HepG2 (cell line): ENCODE data around the gene PCGF2. TPM values are rescaled to one million over a fixed set of nuclear protein-coding genes. Genes with fewer than 3 reads are reported as not detected.

Source experiments
- BRCA1 ChIP-seq: sonication (generic); formaldehyde crosslinking; IDR thresholded peaks from 2 replicates; pipeline ENCODE4 v1.4.0; 2020; ENCODE audit warnings: missing genetic modification reagents
- DZIP1 ChIP-seq: sonication (generic); formaldehyde crosslinking; IDR thresholded peaks from 2 replicates; pipeline ENCODE4 v1.5.0; 2020; ENCODE audit warnings: mild to moderate bottlenecking, missing genetic modification reagents
- HMG20A ChIP-seq: IDR thresholded peaks from 2 replicates; pipeline ENCODE4 v1.6.1; 2016; ENCODE audit warnings: borderline replicate concordance
- MED1 ChIP-seq: sonication (generic); formaldehyde crosslinking; IDR thresholded peaks from 2 replicates; pipeline ENCODE4 v1.4.0; 2020; ENCODE audit warnings: missing genetic modification reagents
- NFAT5 ChIP-seq: sonication (generic); formaldehyde crosslinking; IDR thresholded peaks from 2 replicates; pipeline ENCODE4 v1.4.0; 2020; ENCODE audit warnings: missing genetic modification reagents
- NFKB2 ChIP-seq: sonication (generic); formaldehyde crosslinking; IDR thresholded peaks from 2 replicates; pipeline ENCODE4 v1.4.0; 2020; ENCODE audit warnings: missing genetic modification reagents, borderline replicate concordance
- NFYC ChIP-seq: IDR thresholded peaks from 2 replicates; pipeline ENCODE4 v1.6.1; 2016; ENCODE audit warnings: missing genetic modification reagents, missing compliant biosample characterization
- ZBTB1 ChIP-seq: sonication (generic); formaldehyde crosslinking; IDR thresholded peaks from 2 replicates; pipeline ENCODE4 v1.4.0; 2020; ENCODE audit warnings: missing genetic modification reagents, borderline replicate concordance
- ZNF136 ChIP-seq: sonication (generic); formaldehyde crosslinking; IDR thresholded peaks from 2 replicates; pipeline ENCODE4 v1.8.1; 2022; ENCODE audit warnings: low read depth, mild to moderate bottlenecking, moderate library complexity, missing genetic modification reagents
- ZNF660 ChIP-seq: sonication (generic); formaldehyde crosslinking; IDR thresholded peaks from 2 replicates; pipeline ENCODE4 v1.5.1; 2020; ENCODE audit warnings: mild to moderate bottlenecking, low read depth, missing genetic modification reagents, borderline replicate concordance
- ZNF772 ChIP-seq: sonication (generic); formaldehyde crosslinking; IDR thresholded peaks from 2 replicates; pipeline ENCODE4 v1.5.0; 2020; ENCODE audit warnings: mild to moderate bottlenecking, missing genetic modification reagents
- ZNF891 ChIP-seq: sonication (generic); formaldehyde crosslinking; IDR thresholded peaks from 2 replicates; pipeline ENCODE4 v1.5.0; 2020; ENCODE audit warnings: mild to moderate bottlenecking, missing genetic modification reagents
- polyA plus RNA-seq, 8 experiments: library from polyadenylated mRNA; depleted of rRNA in 3 of 8; stranded (reverse) in 7 of 8; unstranded in 1 of 8; fragments of >200 nt; fragmentation: Illumina TruSeq in 4 of 8; extraction: Trizol in 4 of 8; gene quantifications; 2 replicates each; pipeline versions ENCODE4 v1.2.1 to v1.2.3, GENCODE V29; 2011 to 2016; ENCODE audit warnings: low read depth in 4 of 8, missing spikeins in 1 of 8, mixed read lengths in 1 of 8; ENCODE audit not compliant: insufficient read depth in 1 of 8
- total RNA-seq, 5 experiments: library from RNA; depleted of rRNA; stranded (reverse); fragments of >200 nt; fragmentation: Illumina TruSeq; extraction: Trizol; gene quantifications; 2 replicates each; pipeline ENCODE4 v1.2.3, GENCODE V29; 2016; ENCODE audit warnings: low read depth in 1 of 5
- TF ChIP-seq, protein P1 (sequence below): sonication (generic); formaldehyde crosslinking; IDR thresholded peaks from 2 replicates; pipeline ENCODE4 v1.4.0; 2020; ENCODE audit warnings: mild to moderate bottlenecking, missing genetic modification reagents
- TF ChIP-seq, protein P2 (sequence below): sonication (generic); formaldehyde crosslinking; conservative IDR thresholded peaks from 2 replicates; pipeline ENCODE4 v1.8.0; 2022; ENCODE audit warnings: mild to moderate bottlenecking, moderate library complexity, missing genetic modification reagents
- TF ChIP-seq, protein P3 (sequence below): sonication (generic); formaldehyde crosslinking; IDR thresholded peaks from 2 replicates; pipeline ENCODE4 v1.8.0; 2022; ENCODE audit warnings: missing genetic modification reagents, mild to moderate bottlenecking, moderate library complexity, borderline replicate concordance

The PCGF2 gene
- total and polyA plus RNA-seq, 2 of the 13 experiments (the other 11 are each of a cell fraction or from before 2014, with no cell fraction given) = 11.6 to 29.4 TPM

- no peak for TF ChIP-seq NFAT5
- peak; percentile 92; the same call in 1 of the 2 replicates for TF ChIP-seq NFKB2 (CRISPR knock-in tag)
- TF ChIP-seq, protein P1, sequence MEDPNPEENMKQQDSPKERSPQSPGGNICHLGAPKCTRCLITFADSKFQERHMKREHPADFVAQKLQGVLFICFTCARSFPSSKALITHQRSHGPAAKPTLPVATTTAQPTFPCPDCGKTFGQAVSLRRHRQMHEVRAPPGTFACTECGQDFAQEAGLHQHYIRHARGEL (CRISPR knock-in tag) = peak; percentile 93
- TF ChIP-seq ZNF891 (CRISPR knock-in tag) = peak; percentile 88
- peak; percentile 88; the same call in 1 of the 2 replicates for TF ChIP-seq DZIP1 (CRISPR knock-in tag)
- peak; percentile 46 for TF ChIP-seq NFYC (CRISPR knock-in tag)
- TF ChIP-seq, protein P2, sequence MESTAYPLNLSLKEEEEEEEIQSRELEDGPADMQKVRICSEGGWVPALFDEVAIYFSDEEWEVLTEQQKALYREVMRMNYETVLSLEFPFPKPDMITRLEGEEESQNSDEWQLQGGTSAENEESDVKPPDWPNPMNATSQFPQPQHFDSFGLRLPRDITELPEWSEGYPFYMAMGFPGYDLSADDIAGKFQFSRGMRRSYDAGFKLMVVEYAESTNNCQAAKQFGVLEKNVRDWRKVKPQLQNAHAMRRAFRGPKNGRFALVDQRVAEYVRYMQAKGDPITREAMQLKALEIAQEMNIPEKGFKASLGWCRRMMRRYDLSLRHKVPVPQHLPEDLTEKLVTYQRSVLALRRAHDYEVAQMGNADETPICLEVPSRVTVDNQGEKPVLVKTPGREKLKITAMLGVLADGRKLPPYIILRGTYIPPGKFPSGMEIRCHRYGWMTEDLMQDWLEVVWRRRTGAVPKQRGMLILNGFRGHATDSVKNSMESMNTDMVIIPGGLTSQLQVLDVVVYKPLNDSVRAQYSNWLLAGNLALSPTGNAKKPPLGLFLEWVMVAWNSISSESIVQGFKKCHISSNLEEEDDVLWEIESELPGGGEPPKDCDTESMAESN (CRISPR knock-in tag) = peak; percentile 70; the same call in 1 of the 2 replicates
- no peak for TF ChIP-seq BRCA1
- TF ChIP-seq MED1 (CRISPR knock-in tag) = peak; percentile 99
- TF ChIP-seq ZNF136 (CRISPR knock-in tag) = no peak; the same call in 1 of the 2 replicates
- no peak for TF ChIP-seq ZNF660 (CRISPR knock-in tag)
- TF ChIP-seq ZBTB1 (CRISPR knock-in tag) = no peak
- peak; percentile 81 for TF ChIP-seq ZNF772 (CRISPR knock-in tag)
- TF ChIP-seq HMG20A = peak; percentile 95
- TF ChIP-seq, protein P3, sequence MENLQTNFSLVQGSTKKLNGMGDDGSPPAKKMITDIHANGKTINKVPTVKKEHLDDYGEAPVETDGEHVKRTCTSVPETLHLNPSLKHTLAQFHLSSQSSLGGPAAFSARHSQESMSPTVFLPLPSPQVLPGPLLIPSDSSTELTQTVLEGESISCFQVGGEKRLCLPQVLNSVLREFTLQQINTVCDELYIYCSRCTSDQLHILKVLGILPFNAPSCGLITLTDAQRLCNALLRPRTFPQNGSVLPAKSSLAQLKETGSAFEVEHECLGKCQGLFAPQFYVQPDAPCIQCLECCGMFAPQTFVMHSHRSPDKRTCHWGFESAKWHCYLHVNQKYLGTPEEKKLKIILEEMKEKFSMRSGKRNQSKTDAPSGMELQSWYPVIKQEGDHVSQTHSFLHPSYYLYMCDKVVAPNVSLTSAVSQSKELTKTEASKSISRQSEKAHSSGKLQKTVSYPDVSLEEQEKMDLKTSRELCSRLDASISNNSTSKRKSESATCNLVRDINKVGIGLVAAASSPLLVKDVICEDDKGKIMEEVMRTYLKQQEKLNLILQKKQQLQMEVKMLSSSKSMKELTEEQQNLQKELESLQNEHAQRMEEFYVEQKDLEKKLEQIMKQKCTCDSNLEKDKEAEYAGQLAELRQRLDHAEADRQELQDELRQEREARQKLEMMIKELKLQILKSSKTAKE = peak; percentile 100
These were observed 44.2 kb downstream of the PCGF2 start (continued) for GRCh38 chr17:38703742-38704605.
